Right lobe of liver (tissue), 4 donors: ENCODE measurements around the gene DIS3L2.

ENCODE experiments used
- CTCF ChIP-seq, 4 donors: fragments of 200-600 bp in 3 of 4; fragments of 450-650 bp in 1 of 4; IDR thresholded peaks; one replicate each; pipeline versions ENCODE4 v1.5.1 to v1.8.0; 2016 to 2022; ENCODE audit warnings: antibody characterized with exemption in 4 of 4, mild to moderate bottlenecking in 2 of 4
- POLR2A ChIP-seq: fragments of 450-650 bp; IDR thresholded peaks from one replicate; pipeline ENCODE4 v1.6.1; 2017; ENCODE audit warnings: antibody characterized with exemption, mild to moderate bottlenecking
- donor health status: DM: no; HTN: no; CAD: no.
- donor health status: DM: no; HTN: no; CAD: no.
- donor health status: DM: no; HTN: yes; CAD: no.

GRCh38 chr2:231933916-231934401, 27.6 kb upstream of the DIS3L2 start:
- TF ChIP-seq CTCF (IDR thresholded peaks at IDR 0.05) (no peak), POLR2A (no peak)
